B cell (primary cell): ENCODE data around the gene FKBP7.

Source experiments
- EZH2 ChIP-seq: IDR thresholded peaks from 2 replicates; pipeline ENCODE4 v1.6.1; 2012; ENCODE audit warnings: borderline replicate concordance, low read depth, mild to moderate bottlenecking, moderate library complexity, low read length; ENCODE audit not compliant: insufficient read depth, poor library complexity, severe bottlenecking
- TF ChIP-seq, protein P1 (sequence below): fragments of 200-600 bp; IDR thresholded peaks from one replicate; pipeline ENCODE4 v1.8.0; 2022; ENCODE audit warnings: antibody characterized with exemption, mild to moderate bottlenecking

DNA sequence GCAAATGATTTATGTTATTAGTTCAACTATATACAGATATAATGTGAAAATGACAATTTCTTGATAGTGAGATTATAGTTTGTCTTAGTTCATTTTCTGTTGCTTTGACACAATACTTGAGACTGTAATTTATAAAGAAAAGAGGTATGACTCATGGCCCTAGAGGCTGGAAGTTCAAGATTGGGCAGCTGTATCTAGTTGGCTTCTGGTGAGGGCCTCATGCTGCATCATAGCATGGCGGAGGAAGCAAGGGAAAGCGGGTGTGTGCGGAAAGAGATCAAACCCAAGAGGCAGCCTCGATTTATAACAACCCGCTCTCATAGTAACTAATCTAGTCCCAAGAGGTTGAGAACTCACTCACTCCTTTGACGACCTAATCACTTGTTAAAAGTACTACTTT, 13.2 kb upstream of the FKBP7 start:
- TF ChIP-seq, protein P1, sequence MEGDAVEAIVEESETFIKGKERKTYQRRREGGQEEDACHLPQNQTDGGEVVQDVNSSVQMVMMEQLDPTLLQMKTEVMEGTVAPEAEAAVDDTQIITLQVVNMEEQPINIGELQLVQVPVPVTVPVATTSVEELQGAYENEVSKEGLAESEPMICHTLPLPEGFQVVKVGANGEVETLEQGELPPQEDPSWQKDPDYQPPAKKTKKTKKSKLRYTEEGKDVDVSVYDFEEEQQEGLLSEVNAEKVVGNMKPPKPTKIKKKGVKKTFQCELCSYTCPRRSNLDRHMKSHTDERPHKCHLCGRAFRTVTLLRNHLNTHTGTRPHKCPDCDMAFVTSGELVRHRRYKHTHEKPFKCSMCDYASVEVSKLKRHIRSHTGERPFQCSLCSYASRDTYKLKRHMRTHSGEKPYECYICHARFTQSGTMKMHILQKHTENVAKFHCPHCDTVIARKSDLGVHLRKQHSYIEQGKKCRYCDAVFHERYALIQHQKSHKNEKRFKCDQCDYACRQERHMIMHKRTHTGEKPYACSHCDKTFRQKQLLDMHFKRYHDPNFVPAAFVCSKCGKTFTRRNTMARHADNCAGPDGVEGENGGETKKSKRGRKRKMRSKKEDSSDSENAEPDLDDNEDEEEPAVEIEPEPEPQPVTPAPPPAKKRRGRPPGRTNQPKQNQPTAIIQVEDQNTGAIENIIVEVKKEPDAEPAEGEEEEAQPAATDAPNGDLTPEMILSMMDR, result no peak
- TF ChIP-seq EZH2, result no peak
